ENCODE results near the gene TSPEAR.

GRCh38 chr21:44454058-44454457 lies 257.3 kb downstream of the TSPEAR start:
- TF ChIP-seq CTCF (IDR thresholded peaks at IDR 0.05) (no peak), EP300 (IDR thresholded peaks at IDR 0.05) (no peak), POLR2A (IDR thresholded peaks at IDR 0.05; ENCODE audit: low read depth) (no peak), POLR2AphosphoS5 (IDR thresholded peaks at IDR 0.05) (no peak)
